Spinal cord (tissue), 10 donors: ENCODE results near the gene MSLN. TPM values are rescaled to one million over a fixed set of nuclear protein-coding genes. Genes with fewer than 3 reads are reported as not detected.

Source experiments
- DNase-seq, 6 donors: peaks; one replicate each; pipeline versions ENCODE4 v3.0.0 to v3.0.0-alpha.2; 2013 to 2015; ENCODE audit warnings: low spot score in 6 of 6, low read depth in 4 of 6
- H3K27ac ChIP-seq: one replicate; pipeline ENCODE4 v1.5.1; 2013; ENCODE audit warnings: low read depth, low read length, control low read depth
- H3K27me3 ChIP-seq: one replicate; pipeline ENCODE4 v1.6.1; 2013; ENCODE audit warnings: low read length; ENCODE audit not compliant: control insufficient read depth, insufficient read depth
- H3K36me3 ChIP-seq: one replicate; pipeline ENCODE4 v1.6.1; 2013; ENCODE audit warnings: low read length; ENCODE audit not compliant: control insufficient read depth, insufficient read depth
- H3K4me1 ChIP-seq: one replicate; pipeline ENCODE4 v1.6.1; 2013; ENCODE audit warnings: low read length; ENCODE audit not compliant: control insufficient read depth, insufficient read depth
- H3K4me3 ChIP-seq: one replicate; pipeline ENCODE4 v1.5.1; 2013; ENCODE audit warnings: low read depth, low read length, control low read depth
- H3K9me3 ChIP-seq: one replicate; pipeline ENCODE4 v1.6.1; 2013; ENCODE audit warnings: low read length; ENCODE audit not compliant: control insufficient read depth, insufficient read depth
- WGBS: methylation state at CpG from one replicate; pipeline ENCODE4 v1.1.5; 2013; ENCODE audit warnings: missing lambda C conversion rate; ENCODE audit not compliant: insufficient coverage; 5-methylcytosine and 5-hydroxymethylcytosine counted together
- polyA plus RNA-seq, 2 donors: library from polyadenylated mRNA; unstranded; fragments of 120-200 nt; gene quantifications; one replicate each; pipeline ENCODE4 v1.2.1, GENCODE V29; 2013; ENCODE audit not compliant: insufficient read length in 2 of 2
- total RNA-seq, 2 donors: library from RNA; depleted of rRNA in 1 of 2; stranded (reverse); fragments of 120-200 nt in 1 of 2; fragments of >200 nt in 1 of 2; gene quantifications; one replicate each; pipeline versions ENCODE4 v1.2.3 to v1.2.4, GENCODE V29; 2013 to 2014
- donor health status: healthy.

MSLN gene
- total and polyA plus RNA-seq, 4 donors: 0.24 to 0.83 (median 0.48) TPM

GRCh38 chr16:795580-796229, 35.2 kb downstream of the MSLN start:
- Histone ChIP-seq H3K27me3 (peaks cover 18% of the 10 kb centered on the region), H3K27ac (no peak overlapping the region), H3K4me3 (no peak overlapping the region), H3K4me1 (peaks cover 6% of the 10 kb centered on the region), H3K9me3 (no peaks in the 10 kb centered on the region), H3K36me3 (peaks cover 85% of the 10 kb centered on the region)
- DNase-seq: no peak
- WGBS: 90% methylated on average over 28 of the region's 33 CpGs

- no peak overlapping the region for H3K27ac ChIP-seq
- H3K27me3 ChIP-seq: peaks cover 26% of the 10 kb centered on the region
- H3K9me3 ChIP-seq: no peaks in the 10 kb centered on the region
- 96% methylated on average over 30 of the region's 38 CpGs for WGBS
- H3K36me3 ChIP-seq: peaks cover 77% of the 10 kb centered on the region
- DNase-seq: no peak
- no peak overlapping the region for H3K4me3 ChIP-seq
- H3K4me1 ChIP-seq: peaks cover 6% of the 10 kb centered on the region
These were observed 36.0 kb downstream of the MSLN start for GRCh38 chr16:796296-797119.

GRCh38 chr16:797120-797420, 36.5 kb downstream of the MSLN start:
- DNase-seq: no peak
- Histone ChIP-seq H3K4me3 (no peak overlapping the region), H3K27me3 (peaks cover 32% of the 10 kb centered on the region), H3K27ac (no peak overlapping the region), H3K36me3 (peaks cover 72% of the 10 kb centered on the region), H3K4me1 (peaks cover 6% of the 10 kb centered on the region), H3K9me3 (no peaks in the 10 kb centered on the region)
- WGBS: 100% methylated on average over 2 of the region's 2 CpGs

- Histone ChIP-seq H3K36me3 (peaks cover 65% of the 10 kb centered on the region), H3K9me3 (no peaks in the 10 kb centered on the region), H3K27ac (no peak overlapping the region), H3K4me1 (peaks cover 6% of the 10 kb centered on the region), H3K4me3 (no peak overlapping the region), H3K27me3 (peaks cover 38% of the 10 kb centered on the region)
- DNase-seq: no peak
- WGBS: 97% methylated on average over 19 of the region's 22 CpGs
These were observed 37.2 kb downstream of the MSLN start for GRCh38 chr16:797686-798085.

GRCh38 chr16:798666-799065, 38.1 kb downstream of the MSLN start:
- no peak overlapping the region for H3K4me3 ChIP-seq
- WGBS: 84% methylated on average over 19 of the region's 19 CpGs
- no peaks in the 10 kb centered on the region for H3K9me3 ChIP-seq
- no peak for DNase-seq
- peaks cover 56% of the 10 kb centered on the region for H3K36me3 ChIP-seq
- peaks cover 47% of the 10 kb centered on the region for H3K27me3 ChIP-seq
- peaks cover 6% of the 10 kb centered on the region for H3K4me1 ChIP-seq
- no peak overlapping the region for H3K27ac ChIP-seq

GRCh38 chr16:799111-799947, 38.8 kb downstream of the MSLN start:
- no peaks in the 10 kb centered on the region for H3K9me3 ChIP-seq
- WGBS: 72% methylated on average over 16 of the region's 22 CpGs
- H3K4me3 ChIP-seq: no peak overlapping the region
- peaks cover 6% of the 10 kb centered on the region for H3K4me1 ChIP-seq
- DNase-seq: no peak
- H3K27me3 ChIP-seq: peaks cover 47% of the 10 kb centered on the region
- H3K27ac ChIP-seq: no peak overlapping the region
- H3K36me3 ChIP-seq: peaks cover 49% of the 10 kb centered on the region

- H3K27ac ChIP-seq: no peak within 1 kb of the TSS
- WGBS: 3% methylated on average over 56 of the region's 57 CpGs
- H3K9me3 ChIP-seq: no peaks in the 10 kb centered on the region
- no peak for DNase-seq
- H3K27me3 ChIP-seq: peaks cover 47% of the 10 kb centered on the region
- H3K4me3 ChIP-seq: no peak within 1 kb of the TSS
- H3K36me3 ChIP-seq: peaks cover 42% of the 10 kb centered on the region
- peaks cover 6% of the 10 kb centered on the region for H3K4me1 ChIP-seq
These were observed 39.7 kb downstream of the MSLN start, which contains the start of gene GNG13 for GRCh38 chr16:799948-800833. GNG13 (minus strand) TSS chr16:800734; CDS start chr16:799077, 1,657 bp downstream.

DNA sequence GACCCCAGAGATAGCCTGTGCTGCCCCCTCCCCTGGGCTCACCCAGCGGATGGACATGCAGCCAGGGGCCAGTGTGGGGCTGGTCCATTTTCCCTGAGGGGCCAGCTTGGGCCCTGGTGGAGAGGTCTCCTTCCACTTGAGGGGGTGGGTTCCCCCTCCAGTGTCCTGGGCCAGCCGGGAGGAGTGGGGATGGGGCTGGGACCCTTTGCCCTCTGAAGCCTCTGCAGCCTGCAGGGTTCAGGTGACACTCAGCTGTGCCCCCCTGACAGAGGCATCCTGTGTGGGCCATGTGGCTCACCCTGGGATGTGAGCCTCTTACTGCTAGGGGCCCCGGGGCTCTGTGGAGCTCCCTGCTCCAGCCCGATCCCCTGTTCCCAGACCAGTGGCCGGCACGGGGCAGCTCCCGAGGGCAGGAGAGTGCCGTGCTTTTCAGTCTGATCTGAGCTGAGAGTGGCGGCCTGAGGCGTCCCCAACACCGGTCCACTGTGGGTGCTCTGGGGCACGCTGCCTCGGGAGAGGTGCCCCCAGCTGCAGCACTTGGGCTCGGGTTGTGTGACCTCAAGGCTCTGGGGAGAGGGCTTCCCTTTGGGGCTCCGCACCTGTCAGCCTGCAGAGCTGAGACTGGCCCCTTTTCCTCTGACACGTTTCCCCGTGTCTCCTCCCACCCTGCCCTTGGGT, 40.4 kb downstream of the MSLN start:
- Histone ChIP-seq H3K4me3 (no peak overlapping the region), H3K36me3 (peaks cover 44% of the 10 kb centered on the region), H3K27me3 (peaks cover 47% of the 10 kb centered on the region)

More for the DNA sequence above, 40.4 kb downstream of the MSLN start:
- Histone ChIP-seq H3K4me1 (peaks cover 11% of the 10 kb centered on the region), H3K27ac (no peak overlapping the region), H3K9me3 (no peaks in the 10 kb centered on the region)
- WGBS: 19% methylated on average over 17 of the region's 17 CpGs
- DNase-seq: no peak
